Thyroid gland (tissue), 4 donors: ENCODE measurements around the gene FLT1.

Source experiments
- POLR2A ChIP-seq, 2 donors: fragments of 450-650 bp; IDR thresholded peaks; one replicate each; pipeline ENCODE4 v1.6.1; 2017; ENCODE audit warnings: antibody characterized with exemption in 2 of 2, mild to moderate bottlenecking in 2 of 2, moderate library complexity in 1 of 2
- TF ChIP-seq, protein P1 (sequence below), 6 experiments: fragments of 200-600 bp in 3 of 6; fragments of 450-650 bp in 3 of 6; sonication (generic) in 3 of 6; IDR thresholded peaks; one replicate each; pipeline ENCODE4 v1.5.1; 2016 to 2019; ENCODE audit warnings: antibody characterized with exemption in 6 of 6, mild to moderate bottlenecking in 2 of 6, inconsistent platforms in 1 of 6, moderate library complexity in 1 of 6

DNA sequence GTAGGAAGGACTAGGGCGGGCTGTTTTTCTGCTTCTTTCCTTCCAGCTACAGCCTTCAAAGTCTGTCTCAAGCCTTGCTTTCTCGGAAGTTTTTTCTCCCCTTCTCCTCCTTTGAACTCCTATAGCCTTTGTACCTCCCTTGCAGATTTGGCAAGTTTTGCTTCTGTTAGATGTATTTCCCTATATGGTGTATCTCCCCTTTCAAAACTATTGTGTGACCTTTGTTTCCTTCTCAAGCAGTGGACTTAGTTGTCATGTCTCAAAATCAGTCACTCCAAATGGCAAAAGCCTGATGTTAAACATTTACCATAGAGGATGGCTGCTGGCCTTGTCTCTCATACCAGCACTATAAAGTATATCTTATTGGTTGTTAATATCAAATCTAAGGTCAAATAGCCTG, 152.7 kb downstream of the FLT1 start:
- no peak for TF ChIP-seq POLR2A (IDR thresholded peaks at IDR 0.05)
- TF ChIP-seq, protein P1, sequence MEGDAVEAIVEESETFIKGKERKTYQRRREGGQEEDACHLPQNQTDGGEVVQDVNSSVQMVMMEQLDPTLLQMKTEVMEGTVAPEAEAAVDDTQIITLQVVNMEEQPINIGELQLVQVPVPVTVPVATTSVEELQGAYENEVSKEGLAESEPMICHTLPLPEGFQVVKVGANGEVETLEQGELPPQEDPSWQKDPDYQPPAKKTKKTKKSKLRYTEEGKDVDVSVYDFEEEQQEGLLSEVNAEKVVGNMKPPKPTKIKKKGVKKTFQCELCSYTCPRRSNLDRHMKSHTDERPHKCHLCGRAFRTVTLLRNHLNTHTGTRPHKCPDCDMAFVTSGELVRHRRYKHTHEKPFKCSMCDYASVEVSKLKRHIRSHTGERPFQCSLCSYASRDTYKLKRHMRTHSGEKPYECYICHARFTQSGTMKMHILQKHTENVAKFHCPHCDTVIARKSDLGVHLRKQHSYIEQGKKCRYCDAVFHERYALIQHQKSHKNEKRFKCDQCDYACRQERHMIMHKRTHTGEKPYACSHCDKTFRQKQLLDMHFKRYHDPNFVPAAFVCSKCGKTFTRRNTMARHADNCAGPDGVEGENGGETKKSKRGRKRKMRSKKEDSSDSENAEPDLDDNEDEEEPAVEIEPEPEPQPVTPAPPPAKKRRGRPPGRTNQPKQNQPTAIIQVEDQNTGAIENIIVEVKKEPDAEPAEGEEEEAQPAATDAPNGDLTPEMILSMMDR (IDR thresholded peaks at IDR 0.05): no peak
